Measurements from ENCODE around the gene PHOX2B. TPM values are rescaled to one million over a fixed set of nuclear protein-coding genes. Genes with fewer than 3 reads are reported as not detected.

The PHOX2B gene
- 0.05 TPM in 1 of 5 replicates, not detected in the others for total RNA-seq (2022; extraction: Qiagen RNA extraction; ENCODE audit: low read depth)

DNA sequence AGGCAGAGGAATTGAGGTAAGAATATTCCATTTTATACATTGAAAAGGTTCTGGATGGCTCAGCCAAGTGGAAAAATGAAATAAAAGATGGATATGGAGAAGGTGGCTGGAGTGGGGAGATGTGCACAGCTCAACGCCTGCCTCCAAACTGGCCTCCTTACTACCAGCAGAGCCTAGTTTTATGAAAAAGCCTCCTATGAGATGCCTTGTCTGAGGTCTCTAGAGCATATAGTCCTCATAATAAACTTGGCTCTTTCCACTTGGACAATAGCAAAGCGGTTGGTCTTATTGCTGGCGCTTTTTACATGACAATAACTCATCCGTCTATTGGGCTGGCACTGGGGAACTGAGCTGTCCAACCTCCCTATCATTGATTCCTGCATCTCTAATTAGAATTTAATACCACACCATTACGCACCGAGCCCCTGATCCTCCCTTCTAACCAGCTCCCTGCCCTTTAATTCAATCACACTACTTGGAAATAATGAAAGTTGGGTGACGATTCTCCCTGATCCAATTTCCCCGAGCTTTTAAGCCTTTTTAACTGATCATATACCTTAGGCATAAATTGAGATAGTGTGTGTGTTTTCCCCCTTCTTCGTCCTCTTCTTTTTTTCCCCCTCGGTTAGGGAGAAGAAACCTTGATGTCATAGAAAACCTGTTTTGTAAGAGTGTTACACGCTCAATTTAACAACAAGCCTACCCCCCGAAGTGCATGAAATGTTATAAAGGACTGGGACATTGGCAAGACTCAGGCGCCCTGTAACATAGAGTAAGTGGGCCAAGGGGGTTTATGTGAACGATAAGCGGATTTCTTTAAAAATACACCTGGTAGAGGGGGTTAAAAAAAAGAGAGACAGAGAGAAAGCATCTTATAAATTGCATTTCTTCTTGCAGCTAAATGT is at the start of gene PHOX2B:
Gene PHOX2B, minus strand, starts transcription at position 155 of the 905 bp plus-strand sequence. Its CDS starts 115 bp downstream, at position 40.

Other genes starting within 250 kb of the PHOX2B start
- gene LIMCH1, start 210.6 kb downstream of the PHOX2B start, total RNA-seq (2022; extraction: Qiagen RNA extraction; ENCODE audit: low read depth), result 39.7 to 50.2 TPM (median 49.1 TPM) in 5 replicates
- 34.1 to 51.5 TPM (median 46.7 TPM) in 5 replicates for gene TMEM33, start 186.7 kb upstream of the PHOX2B start, total RNA-seq (2022; extraction: Qiagen RNA extraction; ENCODE audit: low read depth)
- 0.11 to 0.15 TPM (median 0.13 TPM) in 5 replicates for gene DCAF4L1, start 233.0 kb upstream of the PHOX2B start, total RNA-seq (2022; extraction: Qiagen RNA extraction; ENCODE audit: low read depth)
- 21.5 to 32.2 TPM (median 28.2 TPM) in 5 replicates for gene SLC30A9, start 241.8 kb upstream of the PHOX2B start, total RNA-seq (2022; extraction: Qiagen RNA extraction; ENCODE audit: low read depth)

Data from A549 treated with GW870086 at 1 μM for 4 hours (cell line).